Nephron progenitor cell (in vitro differentiated cells): ENCODE measurements around the gene PLCH1.

Experiments used
- DNase-seq: peaks from one replicate; pipeline ENCODE4 v3.0.0; 2021
- H3K27ac Mint-ChIP-seq: 2 replicates; pipeline ENCODE4 v1.8.0; 2021; ENCODE audit warnings: mild to moderate bottlenecking, moderate library complexity, mixed read lengths
- H3K27me3 Mint-ChIP-seq: 2 replicates; pipeline ENCODE4 v1.8.0; 2021; ENCODE audit warnings: mild to moderate bottlenecking, low read depth, mixed read lengths; ENCODE audit not compliant: poor library complexity
- H3K36me3 Mint-ChIP-seq: 2 replicates; pipeline ENCODE4 v1.8.0; 2021; ENCODE audit warnings: low read depth, mixed read lengths
- H3K4me1 Mint-ChIP-seq: 2 replicates; pipeline ENCODE4 v1.8.0; 2021; ENCODE audit warnings: mixed read lengths
- H3K4me3 Mint-ChIP-seq: 2 replicates; pipeline ENCODE4 v1.8.0; 2021; ENCODE audit warnings: mild to moderate bottlenecking, moderate library complexity, mixed read lengths
- H3K9me3 Mint-ChIP-seq: 2 replicates; pipeline ENCODE4 v1.8.0; 2021; ENCODE audit warnings: mild to moderate bottlenecking, moderate library complexity, mixed read lengths
- CTCF ChIP-seq: fragments of 200-600 bp; sonication (generic); IDR thresholded peaks from 2 replicates; pipeline ENCODE4 v1.5.0; 2021; ENCODE audit warnings: antibody characterized with exemption

Gene PLCH1

GRCh38 chr3:155329513-155330048 lies 415.3 kb downstream of the PLCH1 start:
- Mint-ChIP-seq H3K9me3 (no peaks in the 10 kb centered on the region), H3K4me3 (no peak overlapping the region), H3K4me1 (peaks cover 6% of the 10 kb centered on the region), H3K27ac (no peak overlapping the region), H3K27me3 (peaks cover 2% of the 10 kb centered on the region), H3K36me3 (no peaks in the 10 kb centered on the region)
- no peak for DNase-seq
- TF ChIP-seq CTCF, result no peak

- TF ChIP-seq CTCF, result no peak
- no peaks in the 10 kb centered on the region for H3K9me3 Mint-ChIP-seq
- H3K4me3 Mint-ChIP-seq, result no peak overlapping the region
- H3K4me1 Mint-ChIP-seq, result peaks cover 6% of the 10 kb centered on the region
- peaks cover 6% of the 10 kb centered on the region for H3K27me3 Mint-ChIP-seq
- DNase-seq, result no peak
- H3K27ac Mint-ChIP-seq, result no peak overlapping the region
- H3K36me3 Mint-ChIP-seq, result no peaks in the 10 kb centered on the region
Measured at GRCh38 chr3:155327871-155328270, 417.0 kb downstream of the PLCH1 start.

DNA sequence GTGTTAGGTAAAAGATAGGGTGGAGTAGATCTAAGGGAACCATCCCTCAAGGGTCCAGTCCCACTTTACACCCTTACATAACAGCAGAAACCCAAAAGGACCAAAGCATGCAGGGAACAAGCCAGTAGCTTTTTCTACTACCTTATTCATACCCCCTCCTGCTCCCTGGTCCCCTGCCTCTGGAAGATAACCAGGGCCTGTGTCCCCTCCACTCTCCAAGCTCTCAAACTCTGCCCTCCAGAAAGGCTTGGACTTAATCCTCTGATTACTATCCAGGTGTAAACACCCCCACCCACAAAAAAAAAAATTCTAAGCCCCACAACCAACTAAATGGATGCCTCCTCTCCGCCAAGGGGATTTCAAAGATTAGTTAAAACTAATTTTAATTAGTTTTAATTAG lies 417.4 kb downstream of the PLCH1 start:
- no peak overlapping the region for H3K4me3 Mint-ChIP-seq
- H3K9me3 Mint-ChIP-seq, result no peaks in the 10 kb centered on the region
- no peaks in the 10 kb centered on the region for H3K36me3 Mint-ChIP-seq
- no peak for DNase-seq
- H3K27ac Mint-ChIP-seq, result no peak overlapping the region
- H3K4me1 Mint-ChIP-seq, result peaks cover 6% of the 10 kb centered on the region
- peaks cover 6% of the 10 kb centered on the region for H3K27me3 Mint-ChIP-seq
- TF ChIP-seq CTCF, result no peak

DNA sequence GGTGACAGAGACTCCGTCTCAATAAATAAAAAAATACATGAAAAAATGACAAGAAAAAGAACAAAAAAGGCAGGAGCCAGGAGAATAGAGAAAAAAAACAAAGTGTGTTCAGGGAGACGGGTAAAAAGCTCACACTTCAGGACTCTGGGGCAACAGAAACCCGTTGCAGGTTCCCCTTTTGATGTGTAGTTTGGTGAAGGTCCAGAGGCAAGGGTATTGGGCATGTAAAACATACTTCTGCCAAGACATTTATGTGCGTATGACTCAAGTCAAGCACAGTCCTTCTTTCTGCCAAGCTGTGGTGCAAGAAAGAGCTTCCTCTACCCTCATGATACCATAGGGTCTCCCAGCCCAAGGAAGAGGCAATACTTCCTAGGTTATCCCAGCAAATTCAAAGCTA lies 418.0 kb downstream of the PLCH1 start:
- TF ChIP-seq CTCF, result no peak
- no peaks in the 10 kb centered on the region for H3K9me3 Mint-ChIP-seq
- H3K27me3 Mint-ChIP-seq, result peaks cover 6% of the 10 kb centered on the region
- peaks cover 11% of the 10 kb centered on the region for H3K4me1 Mint-ChIP-seq
- no peak overlapping the region for H3K4me3 Mint-ChIP-seq
- DNase-seq, result no peak
- no peaks in the 10 kb centered on the region for H3K36me3 Mint-ChIP-seq
- no peak overlapping the region for H3K27ac Mint-ChIP-seq

DNA sequence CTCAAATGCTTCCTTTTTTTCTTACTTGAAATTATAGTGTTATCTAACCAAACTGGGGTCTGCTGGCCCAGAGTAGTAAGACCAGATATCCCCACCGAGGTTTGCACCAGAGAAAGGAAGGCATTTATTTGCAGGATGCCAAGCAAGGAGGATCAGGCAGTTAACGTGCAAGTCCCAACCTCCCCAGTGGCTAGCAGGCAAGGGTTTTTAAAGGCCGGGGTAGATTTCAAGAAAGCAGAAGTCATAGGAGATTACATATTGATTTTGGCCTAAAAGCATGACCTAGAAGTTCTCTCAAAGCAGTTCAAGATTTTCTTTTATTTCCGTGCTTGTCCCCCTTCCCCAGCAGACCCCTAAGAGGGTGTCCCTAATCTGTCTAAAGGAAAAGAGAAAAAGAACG lies 418.6 kb downstream of the PLCH1 start:
- no peaks in the 10 kb centered on the region for H3K36me3 Mint-ChIP-seq
- TF ChIP-seq CTCF, result no peak
- H3K27me3 Mint-ChIP-seq, result peaks cover 6% of the 10 kb centered on the region
- no peaks in the 10 kb centered on the region for H3K9me3 Mint-ChIP-seq
- H3K4me1 Mint-ChIP-seq, result peaks cover 12% of the 10 kb centered on the region
- no peak overlapping the region for H3K27ac Mint-ChIP-seq
- no peak overlapping the region for H3K4me3 Mint-ChIP-seq
- no peak for DNase-seq
